NCI-H345 (cell line): ENCODE measurements around the gene COL11A2.
"Not testable (repeated sequence)": the region's sequence is repeated elsewhere in the genome, so short reads cannot be mapped to it uniquely, and the experiment has no call there.

Experiments
- DNase-seq: peaks from one replicate; lab custom pipeline; 2025; lab: John Stamatoyannopoulos, UW

The COL11A2 gene

DNA sequence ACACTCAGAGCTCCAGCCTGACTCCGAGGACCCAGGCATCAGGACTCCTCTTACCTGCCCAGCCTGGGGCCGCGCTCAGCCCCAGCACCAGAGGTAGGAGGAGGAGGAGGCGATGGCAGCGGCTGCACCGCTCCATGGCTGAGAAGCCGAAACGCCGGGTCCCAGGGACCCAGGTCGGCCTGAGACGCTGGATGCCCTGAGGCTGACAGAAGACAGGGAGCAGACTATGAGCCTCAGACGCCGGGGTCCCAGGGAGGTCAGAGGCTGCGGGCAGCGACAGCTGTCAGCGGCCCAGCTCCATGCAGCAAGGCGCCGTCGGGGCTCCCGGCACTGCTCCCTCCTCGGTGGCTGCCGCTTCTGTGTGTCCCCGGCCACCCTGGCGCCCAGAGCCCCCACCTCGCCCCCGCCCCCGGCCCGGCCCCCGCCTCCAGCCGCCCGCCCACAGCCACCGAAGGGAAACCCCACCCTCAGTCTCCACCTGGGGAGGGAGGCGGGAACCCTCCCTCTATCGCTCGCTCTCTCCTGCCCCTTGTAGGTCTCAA lies at the start of gene COL11A2:
Gene COL11A2, minus strand, starts transcription at position 363 of the 542 bp plus-strand sequence. Its CDS starts 227 bp downstream, at position 136.
- DNase-seq = peak; percentile 10

GRCh38 chr6:33241968-33242367 lies 49.7 kb upstream of the COL11A2 start:
- DNase-seq = no peak

GRCh38 chr6:33237741-33238140 lies 45.5 kb upstream of the COL11A2 start:
- DNase-seq = no peak

DNA sequence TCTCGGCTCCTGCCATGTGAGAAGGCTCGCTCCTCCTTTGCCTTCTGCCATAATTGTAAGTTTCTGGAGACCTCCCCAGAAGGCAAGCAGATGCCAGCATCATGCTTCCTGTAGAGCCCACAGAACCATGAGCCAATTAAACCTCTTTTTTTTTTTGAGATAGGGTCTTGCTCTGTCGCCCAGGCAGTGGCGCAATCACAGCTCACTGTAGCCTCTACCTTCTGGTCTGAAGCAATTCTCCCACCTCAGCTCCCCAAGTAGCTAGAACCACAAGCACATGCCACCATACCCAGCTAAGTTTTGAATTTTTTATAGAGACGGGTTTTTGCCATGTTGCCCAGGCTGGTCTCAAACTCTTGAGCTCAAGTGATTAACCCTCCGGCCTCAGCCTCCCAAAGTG lies 44.6 kb upstream of the COL11A2 start:
- DNase-seq = no peak

- DNase-seq = no peak
Measured at GRCh38 chr6:33236328-33236727, 44.1 kb upstream of the COL11A2 start.

DNA sequence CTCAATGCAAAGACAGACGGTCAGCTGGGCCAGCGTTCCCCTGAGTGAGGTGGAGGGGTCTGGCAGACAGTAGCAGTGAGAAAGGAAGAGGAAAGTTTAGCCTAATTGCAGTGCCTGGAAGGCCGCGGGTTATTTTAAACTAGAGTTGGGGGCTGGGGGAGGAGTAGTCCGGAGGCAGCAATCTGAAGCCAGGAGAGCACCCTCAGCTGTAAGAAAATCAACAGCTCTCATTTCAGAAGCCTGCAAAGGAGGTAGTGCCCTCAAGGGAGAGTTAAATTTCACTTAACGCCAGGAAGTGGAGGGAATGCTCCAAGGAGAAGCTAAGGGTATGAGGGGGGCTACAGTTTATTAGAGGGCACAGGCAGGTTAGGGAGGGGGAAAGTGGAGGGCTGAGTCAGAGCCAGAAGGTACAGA lies 43.0 kb upstream of the COL11A2 start:
- DNase-seq = no peak

- DNase-seq = not testable (repeated sequence)
Measured at GRCh38 chr6:33226503-33227120, 34.3 kb upstream of the COL11A2 start.

GRCh38 chr6:33217681-33218080 lies 25.4 kb upstream of the COL11A2 start:
- no peak for DNase-seq

DNA sequence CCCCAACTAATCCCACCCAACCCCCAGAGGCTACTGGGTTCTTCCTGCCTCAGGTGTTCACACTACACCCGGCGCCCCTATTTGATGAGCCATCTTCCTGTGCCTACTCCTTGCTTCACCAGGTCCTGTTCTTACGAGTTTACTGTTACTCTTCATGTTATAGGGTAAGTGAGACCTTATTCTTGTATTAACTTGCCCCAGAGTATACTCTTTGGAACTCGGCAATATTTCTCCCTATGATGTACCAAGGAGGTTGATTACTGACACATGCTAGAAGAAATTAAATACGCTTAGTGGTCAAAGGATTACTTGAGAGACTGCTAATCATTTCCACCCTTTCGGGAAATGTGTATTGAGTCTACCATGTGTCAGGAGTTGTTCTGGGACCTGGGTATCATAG lies 25.0 kb upstream of the COL11A2 start:
- no peak for DNase-seq

GRCh38 chr6:33216117-33216649 lies 23.9 kb upstream of the COL11A2 start:
- DNase-seq = no peak

- DNase-seq = no peak
Measured at GRCh38 chr6:33215271-33216116, 23.2 kb upstream of the COL11A2 start.

GRCh38 chr6:33213989-33214335 lies 21.7 kb upstream of the COL11A2 start:
- DNase-seq = no peak

- DNase-seq = no peak
Measured at GRCh38 chr6:33213166-33213988, 21.1 kb upstream of the COL11A2 start.

GRCh38 chr6:33212857-33213165 lies 20.5 kb upstream of the COL11A2 start:
- DNase-seq = no peak

DNA sequence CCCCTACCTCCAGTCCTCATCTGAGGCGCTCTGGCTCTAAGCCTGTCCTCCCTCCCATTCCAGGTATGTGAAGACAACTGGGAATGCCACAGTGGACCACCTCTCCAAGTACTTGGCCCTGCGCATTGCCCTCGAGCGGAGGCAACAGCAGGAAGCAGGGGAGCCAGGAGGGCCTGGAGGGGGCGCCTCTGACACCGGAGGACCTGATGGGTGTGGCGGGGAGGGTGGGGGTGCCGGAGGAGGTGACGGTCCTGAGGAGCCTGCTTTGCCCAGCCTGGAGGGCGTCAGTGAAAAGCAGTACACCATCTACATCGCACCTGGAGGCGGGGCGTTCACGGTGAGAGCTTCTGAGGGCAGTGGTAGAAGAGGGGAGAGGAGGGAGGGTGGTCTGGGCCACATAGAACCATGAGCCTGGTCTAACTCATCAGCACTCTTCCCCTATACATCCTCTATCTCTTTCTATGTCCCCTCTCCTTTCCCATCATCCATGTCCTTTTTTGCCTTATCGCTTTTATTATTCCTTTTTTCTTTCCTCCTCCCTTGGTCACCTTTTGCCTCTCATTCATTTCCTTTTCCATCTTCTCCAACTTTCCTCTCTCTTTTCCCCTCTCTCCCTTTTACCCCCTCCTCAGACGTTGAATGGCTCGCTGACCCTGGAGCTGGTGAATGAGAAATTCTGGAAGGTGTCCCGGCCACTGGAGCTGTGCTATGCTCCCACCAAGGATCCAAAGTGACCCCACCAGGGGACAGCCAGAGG lies 19.6 kb upstream of the COL11A2 start:
- DNase-seq = no peak

- no peak for DNase-seq
Measured at GRCh38 chr6:33211136-33211535, 18.9 kb upstream of the COL11A2 start.

- DNase-seq = no peak
Measured at GRCh38 chr6:33209856-33210255, 17.6 kb upstream of the COL11A2 start.

- peak; percentile 75 for DNase-seq
Measured at GRCh38 chr6:33208091-33208967, 16.1 kb upstream of the COL11A2 start, which contains the start of gene RING1. Gene RING1, plus strand, starts transcription at chr6:33208500. Its CDS starts 323 bp downstream, at chr6:33208823.

DNA sequence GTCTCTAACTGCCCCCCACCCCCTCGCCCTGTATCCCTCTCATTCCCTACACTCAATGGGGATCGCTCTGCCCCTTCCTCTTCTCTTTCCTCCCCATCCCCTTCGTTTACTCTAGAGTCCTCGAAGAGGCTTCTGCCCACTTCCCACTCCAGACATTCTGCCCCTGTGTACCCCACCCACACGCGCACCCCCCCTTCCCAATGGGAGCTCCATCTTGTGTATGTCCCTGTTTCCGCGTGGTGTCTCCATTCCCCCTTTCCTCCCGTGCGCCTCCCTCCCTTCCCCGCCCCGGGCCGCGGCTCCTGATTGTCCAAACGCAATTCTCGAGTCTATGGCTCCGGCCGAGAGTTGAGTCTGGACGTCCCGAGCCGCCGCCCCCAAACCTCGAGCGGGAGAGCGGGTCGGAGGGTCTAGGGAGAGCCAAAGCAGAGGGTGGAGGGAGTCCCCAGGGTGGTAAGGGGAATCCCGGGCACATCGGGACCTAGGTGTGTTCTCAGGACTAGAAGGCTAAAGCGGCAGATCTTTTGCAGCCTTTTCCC lies 15.4 kb upstream of the COL11A2 start:
- DNase-seq = no peak
